ENCODE data around the gene CCL5. TPM values are rescaled to one million over a fixed set of nuclear protein-coding genes. Genes with fewer than 3 reads are reported as not detected.

The CCL5 gene
- total RNA-seq, 1 experiment from 2014 or later, result not detected

GRCh38 chr17:35866341-35866950 lies 13.7 kb downstream of the CCL5 start:
- CTCF ChIA-PET, result no interaction called here
- H3K4me2 ChIP-seq (ENCODE audit: low read length), result peak overlapping the region; percentile 29; the same call in 1 of the 2 replicates

GRCh38 chr17:35865412-35866340 lies 14.5 kb downstream of the CCL5 start:
- no peaks in the 10 kb centered on the region for H4K20me1 ChIP-seq (ENCODE audit: low read length)
- H3K27ac ChIP-seq (ENCODE audit: low read length), result no peak overlapping the region
- H2AFZ ChIP-seq (ENCODE audit: low read length), result no peak overlapping the region
- intact Hi-C loops (cut with micrococcal nuclease), result no loop called here
- POLR2A ChIA-PET (ENCODE audit: unreplicated experiment), result no interaction called here
- peak overlapping the region; percentile 29; the same call in 1 of the 2 replicates for H3K4me2 ChIP-seq (ENCODE audit: low read length)
- H3K9me2 ChIP-seq (replicated peaks; ENCODE audit: low read length), result no peaks in the 10 kb centered on the region
- H3K4me3 ChIP-seq (ENCODE audit: low read length), result no peak overlapping the region
- BruUV-seq (replicated peaks), result no TSS peak
- no peaks in the 10 kb centered on the region for H3F3A ChIP-seq (ENCODE audit: low read length, unreplicated experiment)
- H3K36me3 ChIP-seq (ENCODE audit: low read depth, low read length), result no peaks in the 10 kb centered on the region
- no peaks in the 10 kb centered on the region for H3K9me3 ChIP-seq (ENCODE audit: low read length)
- no peaks in the 10 kb centered on the region for H3K79me2 ChIP-seq (ENCODE audit: low read length)
- no peak overlapping the region for H3K9ac ChIP-seq (ENCODE audit: low read length)
- CTCF ChIA-PET, result no interaction called here
- peak; percentile 42 for ATAC-seq
- no peaks in the 10 kb centered on the region for H3K27me3 ChIP-seq (ENCODE audit: low read length)
- TF ChIP-seq EZH2 (IDR thresholded peaks at IDR 0.05; ENCODE audit: low read length, unreplicated experiment), result no peak
- no peak for TF ChIP-seq EZH2phosphoT487 (IDR thresholded peaks at IDR 0.05; ENCODE audit: borderline replicate concordance, low read length)
- TF ChIP-seq CTCF (conservative IDR thresholded peaks at IDR 0.05; ENCODE audit: low read depth, low read length), result no peak
- DNase-seq, result peak; percentile 57
- H3K4me1 ChIP-seq (ENCODE audit: insufficient read depth, low read length), result peaks cover 5% of the 10 kb centered on the region; the same call in 1 of the 2 replicates

More at GRCh38 chr17:35866341-35866950, 13.7 kb downstream of the CCL5 start:
- H2AFZ ChIP-seq (ENCODE audit: low read length), result no peak overlapping the region
- TF ChIP-seq CTCF (conservative IDR thresholded peaks at IDR 0.05; ENCODE audit: low read depth, low read length), result no peak
- no peak for TF ChIP-seq EZH2phosphoT487 (IDR thresholded peaks at IDR 0.05; ENCODE audit: borderline replicate concordance, low read length)
- no peak for TF ChIP-seq EZH2 (IDR thresholded peaks at IDR 0.05; ENCODE audit: low read length, unreplicated experiment)
- no peaks in the 10 kb centered on the region for H3K9me2 ChIP-seq (replicated peaks; ENCODE audit: low read length)
- ATAC-seq, result no peak
- H3K9ac ChIP-seq (ENCODE audit: low read length), result no peak overlapping the region
- BruUV-seq (replicated peaks), result no TSS peak
- intact Hi-C loops (cut with micrococcal nuclease), result no loop called here
- H3K27ac ChIP-seq (ENCODE audit: low read length), result no peak overlapping the region
- no peaks in the 10 kb centered on the region for H3K79me2 ChIP-seq (ENCODE audit: low read length)
- POLR2A ChIA-PET (ENCODE audit: unreplicated experiment), result no interaction called here
- peaks cover 5% of the 10 kb centered on the region; the same call in 1 of the 2 replicates for H3K4me1 ChIP-seq (ENCODE audit: insufficient read depth, low read length)
- DNase-seq, result peak; percentile 12
- H3K4me3 ChIP-seq (ENCODE audit: low read length), result no peak overlapping the region
- no peaks in the 10 kb centered on the region for H3K36me3 ChIP-seq (ENCODE audit: low read depth, low read length)
- H3K9me3 ChIP-seq (ENCODE audit: low read length), result no peaks in the 10 kb centered on the region
- no peaks in the 10 kb centered on the region for H4K20me1 ChIP-seq (ENCODE audit: low read length)
- no peaks in the 10 kb centered on the region for H3K27me3 ChIP-seq (ENCODE audit: low read length)
- H3F3A ChIP-seq (ENCODE audit: low read length, unreplicated experiment), result no peaks in the 10 kb centered on the region
